Measurements from ENCODE around the gene HACD4. TPM values are rescaled to one million over a fixed set of nuclear protein-coding genes. Genes with fewer than 3 reads are reported as not detected.

Gene HACD4, protein sequence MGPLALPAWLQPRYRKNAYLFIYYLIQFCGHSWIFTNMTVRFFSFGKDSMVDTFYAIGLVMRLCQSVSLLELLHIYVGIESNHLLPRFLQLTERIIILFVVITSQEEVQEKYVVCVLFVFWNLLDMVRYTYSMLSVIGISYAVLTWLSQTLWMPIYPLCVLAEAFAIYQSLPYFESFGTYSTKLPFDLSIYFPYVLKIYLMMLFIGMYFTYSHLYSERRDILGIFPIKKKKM
- 10 to 100 TPM in 2 of 9 donors, 1 to 10 TPM in 7; 1.2 to 13.7 (median 4.7) TPM for total RNA-seq
- 1 to 10 TPM; 1.7 to 2.6 (median 2.1) TPM for polyA plus RNA-seq
- long read RNA-seq, donor 1, full-length matches to known transcripts = 1 of 1 reads
- long read RNA-seq, donor 1, partial matches to known transcripts = 0 of 1 reads
- long read RNA-seq, donor 1, other reads (novel, unspliced or antisense) = 0 of 1 reads
- long read RNA-seq, donor 2, full-length matches to known transcripts = 2 of 2 reads
- long read RNA-seq, donor 2, partial matches to known transcripts = 0 of 2 reads
- long read RNA-seq, donor 2, other reads (novel, unspliced or antisense) = 0 of 2 reads
- long read RNA-seq, donor 3 = 0 reads
- long read RNA-seq, donor 4, full-length matches to known transcripts = 8 of 12 reads
- long read RNA-seq, donor 4, partial matches to known transcripts = 0 of 12 reads
- long read RNA-seq, donor 4, other reads (novel, unspliced or antisense) = 4 of 12 reads
- long read RNA-seq, donor 5, full-length matches to known transcripts = 19 of 35 reads
- long read RNA-seq, donor 5, partial matches to known transcripts = 0 of 35 reads
- long read RNA-seq, donor 5, other reads (novel, unspliced or antisense) = 16 of 35 reads
- long read RNA-seq, donor 6, full-length matches to known transcripts = 8 of 12 reads
- long read RNA-seq, donor 6, partial matches to known transcripts = 0 of 12 reads
- long read RNA-seq, donor 6, other reads (novel, unspliced or antisense) = 4 of 12 reads
- long read RNA-seq, donor 7 = 0 reads
- long read RNA-seq, donor 8, full-length matches to known transcripts = 2 of 2 reads
- long read RNA-seq, donor 8, partial matches to known transcripts = 0 of 2 reads
- long read RNA-seq, donor 8, other reads (novel, unspliced or antisense) = 0 of 2 reads
- long read RNA-seq, donor 9, full-length matches to known transcripts = 2 of 2 reads
- long read RNA-seq, donor 9, partial matches to known transcripts = 0 of 2 reads
- long read RNA-seq, donor 9, other reads (novel, unspliced or antisense) = 0 of 2 reads
- long read RNA-seq, donor 10 = 0 reads

DNA sequence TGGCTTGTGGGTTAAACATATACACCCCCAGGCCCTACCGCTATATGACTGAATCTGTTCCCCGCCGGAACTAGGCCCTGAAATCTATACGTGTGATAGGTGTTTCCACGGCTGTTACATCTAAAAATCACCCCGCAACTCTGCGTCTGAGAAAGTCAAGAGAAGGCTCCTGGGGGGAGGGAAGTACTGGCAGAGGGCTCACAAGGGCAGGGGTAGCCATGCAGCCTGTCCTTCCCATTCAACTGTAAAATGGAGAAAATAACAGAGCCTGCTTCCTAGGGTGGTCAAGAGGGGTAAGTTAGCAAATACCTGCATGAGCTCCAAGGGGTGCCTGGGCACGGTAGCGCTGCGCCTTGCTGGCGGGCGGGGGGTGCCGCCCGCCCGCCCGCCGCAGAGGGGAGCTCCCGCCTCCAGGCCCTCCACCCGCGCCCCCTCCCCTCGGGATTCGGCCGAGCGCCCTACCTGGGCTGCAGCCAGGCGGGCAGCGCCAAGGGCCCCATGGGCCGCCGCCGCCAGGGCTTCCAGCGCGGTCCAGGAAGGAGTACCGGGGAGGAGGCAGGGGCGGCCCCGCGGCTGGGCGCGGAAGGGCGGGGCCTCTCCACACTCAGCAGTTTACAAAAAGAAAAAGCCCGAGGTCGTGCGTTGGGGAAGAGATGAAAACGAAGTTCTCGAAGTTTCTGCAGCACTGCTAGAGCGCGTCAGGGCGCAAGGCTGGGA, at the start of gene HACD4:
HACD4 (minus strand) TSS at position 550 of the 717 bp plus-strand sequence; CDS start at position 500, 50 bp downstream.
- Histone ChIP-seq H3K4me3 (peak within 1 kb of the TSS; percentile 36 to 71 (median 57)), H3K27ac (peak within 1 kb of the TSS in 4 of 5 donors; percentile 52 to 72 (median 64)), H3K36me3 (replicated peaks in 1 of 2) (no peaks in the 10 kb centered on the region), H3K9me3 (replicated peaks in 1 of 3) (no peaks in the 10 kb centered on the region), H3K4me1 (replicated peaks in 1 of 2) (peaks cover 9 to 14% of the 10 kb centered on the region in 2 donors), H3K27me3 (no peaks in the 10 kb centered on the region)
- TF ChIP-seq POLR2A (IDR thresholded peaks at IDR 0.05) = no peak
- TF ChIP-seq, protein P1, sequence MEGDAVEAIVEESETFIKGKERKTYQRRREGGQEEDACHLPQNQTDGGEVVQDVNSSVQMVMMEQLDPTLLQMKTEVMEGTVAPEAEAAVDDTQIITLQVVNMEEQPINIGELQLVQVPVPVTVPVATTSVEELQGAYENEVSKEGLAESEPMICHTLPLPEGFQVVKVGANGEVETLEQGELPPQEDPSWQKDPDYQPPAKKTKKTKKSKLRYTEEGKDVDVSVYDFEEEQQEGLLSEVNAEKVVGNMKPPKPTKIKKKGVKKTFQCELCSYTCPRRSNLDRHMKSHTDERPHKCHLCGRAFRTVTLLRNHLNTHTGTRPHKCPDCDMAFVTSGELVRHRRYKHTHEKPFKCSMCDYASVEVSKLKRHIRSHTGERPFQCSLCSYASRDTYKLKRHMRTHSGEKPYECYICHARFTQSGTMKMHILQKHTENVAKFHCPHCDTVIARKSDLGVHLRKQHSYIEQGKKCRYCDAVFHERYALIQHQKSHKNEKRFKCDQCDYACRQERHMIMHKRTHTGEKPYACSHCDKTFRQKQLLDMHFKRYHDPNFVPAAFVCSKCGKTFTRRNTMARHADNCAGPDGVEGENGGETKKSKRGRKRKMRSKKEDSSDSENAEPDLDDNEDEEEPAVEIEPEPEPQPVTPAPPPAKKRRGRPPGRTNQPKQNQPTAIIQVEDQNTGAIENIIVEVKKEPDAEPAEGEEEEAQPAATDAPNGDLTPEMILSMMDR (IDR thresholded peaks at IDR 0.05) = peak in 2 of 6 experiments; percentile 15 to 20
- intact Hi-C loops (cut with DNase I) = no loop called here
- WGBS, 4 donors = 5 to 9% (median 8%) methylated on average over 26 to 46 of the region's 46 CpGs
- peak; percentile 59 to 75 (median 69) for DNase-seq

DNA sequence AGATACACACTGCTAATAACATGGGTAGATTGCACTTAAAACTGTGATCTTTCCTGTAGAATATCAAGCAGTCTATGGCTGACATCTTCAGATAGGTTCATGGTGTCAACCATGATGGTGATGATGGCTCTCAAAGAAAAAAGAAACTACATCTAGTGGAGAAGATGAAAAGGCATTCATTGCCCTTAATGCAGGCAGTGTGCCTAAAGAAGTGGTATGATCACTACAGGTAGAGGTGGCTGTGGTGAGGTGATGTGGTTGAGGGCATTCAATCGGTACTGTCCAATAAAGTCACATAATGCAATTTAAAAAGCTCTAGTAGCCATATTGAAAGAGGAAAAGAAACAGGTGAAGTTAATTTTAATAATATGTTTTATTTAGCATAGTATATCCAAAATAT, 49.4 kb upstream of the HACD4 start:
- intact Hi-C loops (cut with DNase I) = no loop called here
- no peaks in the 10 kb centered on the region for H3K27me3 ChIP-seq
- TF ChIP-seq, protein P1 (IDR thresholded peaks at IDR 0.05) = no peak
- TF ChIP-seq POLR2A (IDR thresholded peaks at IDR 0.05) = no peak
- no peak overlapping the region for H3K4me3 ChIP-seq
- H3K4me1 ChIP-seq (replicated peaks in 1 of 2) = no peaks in the 10 kb centered on the region
- H3K36me3 ChIP-seq (replicated peaks in 1 of 2) = no peaks in the 10 kb centered on the region
- 95 to 98% (median 97%) methylated on average over 1 of the region's 1 CpG for WGBS, 4 donors
- DNase-seq = no peak
- no peaks in the 10 kb centered on the region for H3K9me3 ChIP-seq (replicated peaks in 1 of 3)
- no peak overlapping the region for H3K27ac ChIP-seq

DNA sequence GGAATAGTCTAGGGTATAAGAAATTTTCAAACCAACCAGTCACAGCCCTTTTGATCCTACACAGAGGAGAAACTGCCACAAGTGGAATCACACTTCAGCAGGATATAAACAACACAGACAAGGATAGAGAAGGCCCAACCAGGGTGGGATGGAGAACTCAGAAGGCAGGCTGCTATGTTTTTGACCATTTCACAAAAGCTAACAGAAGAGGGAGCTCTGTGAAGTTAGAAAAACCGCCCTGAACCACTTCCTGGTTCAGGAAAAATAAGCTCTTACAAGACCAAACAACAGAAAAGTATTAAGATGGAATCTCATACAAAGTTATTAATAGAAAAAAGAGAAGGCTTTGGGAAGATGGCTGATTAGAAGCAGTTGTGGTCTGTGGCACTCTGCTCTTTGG, 47.3 kb upstream of the HACD4 start:
- DNase-seq = no peak
- H3K4me1 ChIP-seq (replicated peaks in 1 of 2) = no peaks in the 10 kb centered on the region
- H3K9me3 ChIP-seq (replicated peaks in 1 of 3) = no peaks in the 10 kb centered on the region
- 75 to 93% (median 81%) methylated on average over 1 of the region's 1 CpG for WGBS, 4 donors
- TF ChIP-seq, protein P1 (IDR thresholded peaks at IDR 0.05) = no peak
- no peak for TF ChIP-seq POLR2A (IDR thresholded peaks at IDR 0.05)
- H3K27ac ChIP-seq = no peak overlapping the region
- no peaks in the 10 kb centered on the region for H3K27me3 ChIP-seq
- intact Hi-C loops (cut with DNase I) = no loop called here
- no peak overlapping the region for H3K4me3 ChIP-seq
- no peaks in the 10 kb centered on the region for H3K36me3 ChIP-seq (replicated peaks in 1 of 2)
